ENCODE measurements around the gene COX7A2. TPM values are rescaled to one million over a fixed set of nuclear protein-coding genes. Genes with fewer than 3 reads are reported as not detected.

The COX7A2 gene
- total RNA-seq, 2 donors from 2014 or later: 260 to 372 TPM

DNA sequence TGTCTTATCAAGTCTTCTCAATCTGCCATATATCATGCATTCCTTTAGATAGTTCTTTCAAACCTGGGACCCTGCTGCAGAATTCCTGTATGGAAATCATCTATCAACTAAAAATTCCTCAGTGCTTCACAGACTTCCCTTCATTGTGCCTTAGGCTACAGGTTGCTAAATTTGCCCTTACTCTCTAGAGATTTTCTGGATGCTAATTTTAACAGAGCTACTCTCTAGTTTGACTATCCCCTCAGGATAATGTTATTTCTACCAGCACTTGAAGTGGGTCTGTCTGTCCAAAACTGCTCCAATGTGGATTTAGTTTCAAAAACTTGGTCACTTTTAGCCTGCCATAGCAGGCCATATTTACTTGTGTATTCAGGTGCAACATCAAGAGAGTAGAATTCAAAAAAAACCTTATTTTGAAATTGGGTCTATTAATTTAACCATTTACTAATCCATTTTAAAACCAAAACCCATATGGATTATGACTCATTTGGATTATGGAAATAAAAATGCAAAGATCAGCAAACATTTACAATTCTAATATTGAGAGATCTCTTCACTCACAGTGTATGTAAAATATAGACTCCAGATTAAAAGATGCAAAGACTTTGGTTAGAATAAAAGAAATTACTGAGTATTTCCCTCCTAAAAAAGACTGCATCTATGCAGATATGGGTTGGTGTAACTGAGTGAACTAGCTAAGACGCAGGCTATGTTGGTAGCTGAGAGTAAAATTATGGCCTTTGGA lies 13.9 kb upstream of the COX7A2 start:
- no peak overlapping the region for H3K27ac Mint-ChIP-seq

DNA sequence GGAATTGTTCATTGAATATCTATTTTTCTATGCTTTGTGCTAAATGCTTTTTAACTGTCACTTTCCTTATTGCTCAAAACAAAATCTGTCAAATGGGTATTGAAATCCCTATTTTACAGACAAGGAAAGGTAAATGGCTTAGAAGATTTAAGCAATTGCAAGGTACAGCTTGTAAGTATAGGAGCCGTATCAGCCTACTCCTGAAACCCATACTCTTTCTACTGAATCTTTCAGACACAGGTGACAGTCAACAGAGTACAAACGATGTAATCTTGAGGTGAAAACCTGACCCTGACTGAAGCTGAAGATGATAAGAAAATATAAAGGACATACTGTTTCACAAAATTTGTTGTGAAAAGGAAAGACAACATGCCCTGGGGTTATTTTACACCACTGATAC lies 7.0 kb upstream of the COX7A2 start:
- no peak overlapping the region for H3K27ac Mint-ChIP-seq
- peaks cover 1% of the 10 kb centered on the region for H3K9me3 Mint-ChIP-seq
- H3K27me3 Mint-ChIP-seq: peaks cover 12% of the 10 kb centered on the region
- H3K4me1 Mint-ChIP-seq: no peaks in the 10 kb centered on the region
- ATAC-seq (replicated peaks): peak; percentile 54
- H3K36me3 Mint-ChIP-seq (ENCODE audit: low read depth): peaks cover 29% of the 10 kb centered on the region
- no peak overlapping the region for H3K4me3 Mint-ChIP-seq

More for the DNA sequence above, 13.9 kb upstream of the COX7A2 start:
- H3K36me3 Mint-ChIP-seq (ENCODE audit: low read depth): peaks cover 93% of the 10 kb centered on the region
- no peaks in the 10 kb centered on the region for H3K4me1 Mint-ChIP-seq
- no peak overlapping the region for H3K4me3 Mint-ChIP-seq
- H3K9me3 Mint-ChIP-seq: no peaks in the 10 kb centered on the region
- ATAC-seq (replicated peaks): no peak
- no peaks in the 10 kb centered on the region for H3K27me3 Mint-ChIP-seq

DNA sequence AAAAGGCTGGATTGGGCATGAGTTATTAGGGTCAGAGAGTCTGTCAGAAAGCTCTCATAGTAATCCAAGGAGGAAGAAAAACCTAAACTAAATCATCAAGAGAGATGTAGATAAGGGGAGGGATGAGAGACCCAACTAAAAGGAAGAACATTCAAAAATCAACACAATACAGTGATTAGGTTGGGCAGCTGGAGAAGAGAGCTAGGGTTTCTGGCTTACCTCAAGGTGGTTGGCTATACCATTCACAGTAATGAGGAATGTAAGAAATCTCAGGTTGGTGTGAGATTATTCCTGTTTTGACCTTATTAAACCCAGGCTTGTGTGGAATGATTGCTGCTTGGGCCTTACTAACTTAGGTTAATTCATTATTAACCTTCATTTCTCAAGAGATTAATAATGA lies 6.2 kb upstream of the COX7A2 start:
- Mint-ChIP-seq H3K4me3 (no peak overlapping the region), H3K36me3 (ENCODE audit: low read depth) (peaks cover 22% of the 10 kb centered on the region), H3K27ac (peak overlapping the region; percentile 25), H3K27me3 (peaks cover 14% of the 10 kb centered on the region), H3K9me3 (peaks cover 3% of the 10 kb centered on the region), H3K4me1 (no peaks in the 10 kb centered on the region)
- ATAC-seq (replicated peaks): no peak

DNA sequence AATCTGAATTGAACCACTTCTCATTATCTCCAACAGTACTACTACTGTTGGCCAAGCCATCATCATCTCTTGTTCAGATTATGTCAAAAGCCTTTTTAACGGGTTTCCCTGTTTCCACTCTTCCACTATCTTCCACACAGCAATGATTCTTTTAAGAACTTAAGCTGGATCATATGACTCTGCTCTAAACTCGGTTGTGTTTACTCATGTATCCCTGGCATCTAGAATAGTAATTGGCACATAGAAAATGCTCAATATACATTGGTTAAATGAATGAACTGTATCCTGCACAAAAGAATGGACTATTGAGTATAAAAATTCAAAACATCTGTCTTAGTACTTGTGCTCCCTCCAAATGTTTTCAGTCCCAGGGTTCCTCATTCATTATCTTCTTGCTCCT lies 2.8 kb upstream of the COX7A2 start:
- no peak for ATAC-seq (replicated peaks)

DNA sequence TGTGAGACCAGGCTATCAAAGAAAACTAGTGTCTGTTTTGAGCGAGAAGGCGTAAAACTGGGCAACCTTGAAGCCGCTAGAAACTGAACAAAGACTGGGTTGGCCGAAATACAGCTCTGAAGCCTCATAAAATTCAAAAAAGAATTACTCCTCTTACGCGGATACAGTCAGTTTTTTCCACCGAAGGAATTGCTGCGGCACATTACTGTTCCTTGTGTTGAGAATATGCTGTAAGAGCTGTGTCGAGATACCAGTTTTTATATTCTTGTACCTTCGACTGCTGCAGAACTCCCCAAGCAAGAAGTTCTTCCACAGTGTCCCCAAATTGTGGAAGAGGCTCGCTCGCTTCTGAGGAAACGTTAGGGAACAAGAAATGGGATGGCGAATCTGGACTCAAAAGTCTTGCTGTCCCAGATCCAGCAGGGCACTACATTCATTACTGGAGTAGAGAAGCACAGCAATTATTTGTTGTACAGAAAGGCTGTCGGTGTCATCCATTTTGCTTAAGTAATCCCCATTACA lies 523 bp upstream of the COX7A2 start:
- ATAC-seq (replicated peaks): no peak
- Mint-ChIP-seq H3K27me3 (peaks cover 14% of the 10 kb centered on the region), H3K36me3 (ENCODE audit: low read depth) (peaks cover 37% of the 10 kb centered on the region), H3K4me1 (peaks cover 9% of the 10 kb centered on the region), H3K9me3 (peaks cover 3% of the 10 kb centered on the region), H3K4me3 (peak overlapping the region; percentile 85), H3K27ac (peak overlapping the region; percentile 93)

More for the DNA sequence above, 2.8 kb upstream of the COX7A2 start:
- H3K27ac Mint-ChIP-seq: no peak overlapping the region
- peaks cover 14% of the 10 kb centered on the region for H3K36me3 Mint-ChIP-seq (ENCODE audit: low read depth)
- no peak overlapping the region for H3K4me3 Mint-ChIP-seq
- peaks cover 14% of the 10 kb centered on the region for H3K27me3 Mint-ChIP-seq
- peaks cover 3% of the 10 kb centered on the region for H3K9me3 Mint-ChIP-seq
- peaks cover 1% of the 10 kb centered on the region for H3K4me1 Mint-ChIP-seq

DNA sequence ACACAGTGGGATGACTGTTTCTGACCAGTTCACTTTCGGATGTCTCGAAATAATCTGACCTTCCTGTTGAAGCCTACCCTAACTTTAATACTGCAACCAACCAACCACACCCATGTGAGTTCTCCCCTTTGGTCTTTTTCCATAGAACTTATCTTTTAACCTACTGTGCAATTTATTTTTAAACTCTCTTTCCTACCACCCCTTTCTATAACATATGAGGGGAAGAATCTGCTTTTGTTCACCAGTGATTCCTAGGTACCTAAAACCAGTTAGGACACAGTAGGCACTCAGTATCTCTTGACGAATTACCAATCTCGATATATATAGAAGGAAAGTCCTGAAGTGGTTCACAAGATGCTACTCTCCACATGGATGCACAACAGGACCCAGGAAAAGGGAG lies 7.0 kb downstream of the COX7A2 start:
- Mint-ChIP-seq H3K9me3 (no peaks in the 10 kb centered on the region), H3K36me3 (ENCODE audit: low read depth) (peaks cover 54% of the 10 kb centered on the region), H3K27ac (peak overlapping the region; percentile 1), H3K4me3 (no peak overlapping the region), H3K4me1 (peaks cover 12% of the 10 kb centered on the region), H3K27me3 (no peaks in the 10 kb centered on the region)
- ATAC-seq (replicated peaks): no peak

DNA sequence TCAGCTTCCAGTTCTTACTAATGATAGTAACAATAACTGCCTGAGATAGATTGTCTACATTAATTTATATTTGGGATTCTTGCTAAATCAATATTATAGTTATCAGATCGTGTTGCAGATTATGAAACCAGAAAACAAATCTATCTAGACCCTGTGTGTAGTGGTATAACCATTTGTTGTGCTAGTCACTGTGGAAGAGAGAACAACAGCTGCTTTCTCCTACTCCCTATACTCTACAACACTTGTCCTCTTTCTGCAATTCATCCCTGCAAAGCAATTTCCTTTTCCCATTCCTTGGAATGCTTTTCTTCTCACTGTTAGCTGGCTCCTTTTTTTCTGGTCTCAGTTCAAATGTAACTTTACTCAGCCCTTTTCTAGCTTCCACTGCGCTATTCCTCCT lies 8.3 kb downstream of the COX7A2 start:
- ATAC-seq (replicated peaks): no peak
- no peaks in the 10 kb centered on the region for H3K27me3 Mint-ChIP-seq
- H3K36me3 Mint-ChIP-seq (ENCODE audit: low read depth): peaks cover 40% of the 10 kb centered on the region
- H3K9me3 Mint-ChIP-seq: no peaks in the 10 kb centered on the region
- H3K27ac Mint-ChIP-seq: no peak overlapping the region
- H3K4me3 Mint-ChIP-seq: no peak overlapping the region
- H3K4me1 Mint-ChIP-seq: peaks cover 3% of the 10 kb centered on the region

DNA sequence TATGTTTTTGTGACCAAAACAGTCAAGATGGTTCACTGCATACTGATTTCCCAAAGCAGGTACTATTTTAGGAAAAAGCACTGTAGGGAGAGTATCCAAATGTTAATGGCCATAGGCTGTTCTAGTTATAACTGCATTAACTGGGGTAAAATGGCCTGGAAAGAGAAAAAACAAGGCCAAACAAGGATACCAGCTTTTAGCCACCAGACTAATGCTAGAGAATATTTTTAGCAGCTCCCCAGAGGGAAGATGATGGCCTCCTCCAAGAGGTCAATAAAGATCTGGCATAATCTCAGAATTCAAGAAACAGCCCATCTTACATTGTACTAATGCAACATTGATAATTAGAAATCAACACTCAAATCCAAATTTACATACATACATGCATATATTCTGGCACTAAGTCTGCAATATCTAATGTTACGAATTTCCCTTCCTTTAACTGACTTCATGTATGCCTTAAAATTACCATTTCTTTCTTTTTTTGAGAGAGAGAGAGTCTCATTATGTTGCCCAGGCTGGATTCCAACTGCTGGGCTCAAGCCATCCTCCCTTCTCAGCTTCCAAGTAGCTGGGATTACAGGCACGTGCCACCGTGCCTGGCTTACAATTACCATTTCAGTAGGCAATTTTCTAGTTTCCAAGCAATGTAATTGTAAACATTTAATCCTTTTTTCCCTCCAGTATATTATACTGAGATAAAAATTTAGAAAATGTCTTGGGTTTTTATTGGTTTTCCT lies 9.3 kb downstream of the COX7A2 start:
- H3K4me1 Mint-ChIP-seq: peaks cover 3% of the 10 kb centered on the region
- no peak overlapping the region for H3K4me3 Mint-ChIP-seq
- H3K36me3 Mint-ChIP-seq (ENCODE audit: low read depth): peaks cover 30% of the 10 kb centered on the region
- H3K27ac Mint-ChIP-seq: no peak overlapping the region
- H3K27me3 Mint-ChIP-seq: no peaks in the 10 kb centered on the region
- ATAC-seq (replicated peaks): no peak
- no peaks in the 10 kb centered on the region for H3K9me3 Mint-ChIP-seq

DNA sequence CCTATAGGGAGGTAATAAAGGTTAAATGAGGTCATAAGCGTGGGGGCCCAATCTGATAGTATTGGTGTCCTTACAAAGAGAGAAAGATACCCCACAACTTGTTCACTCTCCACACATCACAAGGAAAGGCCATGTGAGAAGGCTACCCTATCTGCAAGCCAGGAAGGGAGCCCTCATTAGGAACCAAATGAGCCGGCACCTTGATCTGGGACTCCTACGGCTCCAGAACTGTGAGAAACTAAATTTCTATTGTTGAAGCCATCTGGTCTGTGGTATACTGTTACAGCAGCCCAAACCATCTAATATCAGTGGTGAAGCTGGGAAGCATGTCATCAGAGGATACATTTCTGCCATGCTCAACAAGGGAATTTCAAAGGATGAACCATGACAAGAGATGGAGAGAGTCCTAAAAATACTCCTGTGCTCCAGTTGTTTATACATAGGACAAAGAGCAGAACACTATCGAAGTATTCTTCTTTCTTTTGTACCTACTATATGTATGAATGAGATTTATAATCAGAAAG lies 10.4 kb downstream of the COX7A2 start:
- Mint-ChIP-seq H3K4me1 (peaks cover 3% of the 10 kb centered on the region), H3K27ac (no peak overlapping the region), H3K36me3 (ENCODE audit: low read depth) (peaks cover 19% of the 10 kb centered on the region), H3K27me3 (no peaks in the 10 kb centered on the region), H3K4me3 (no peak overlapping the region), H3K9me3 (no peaks in the 10 kb centered on the region)
- ATAC-seq (replicated peaks): no peak

DNA sequence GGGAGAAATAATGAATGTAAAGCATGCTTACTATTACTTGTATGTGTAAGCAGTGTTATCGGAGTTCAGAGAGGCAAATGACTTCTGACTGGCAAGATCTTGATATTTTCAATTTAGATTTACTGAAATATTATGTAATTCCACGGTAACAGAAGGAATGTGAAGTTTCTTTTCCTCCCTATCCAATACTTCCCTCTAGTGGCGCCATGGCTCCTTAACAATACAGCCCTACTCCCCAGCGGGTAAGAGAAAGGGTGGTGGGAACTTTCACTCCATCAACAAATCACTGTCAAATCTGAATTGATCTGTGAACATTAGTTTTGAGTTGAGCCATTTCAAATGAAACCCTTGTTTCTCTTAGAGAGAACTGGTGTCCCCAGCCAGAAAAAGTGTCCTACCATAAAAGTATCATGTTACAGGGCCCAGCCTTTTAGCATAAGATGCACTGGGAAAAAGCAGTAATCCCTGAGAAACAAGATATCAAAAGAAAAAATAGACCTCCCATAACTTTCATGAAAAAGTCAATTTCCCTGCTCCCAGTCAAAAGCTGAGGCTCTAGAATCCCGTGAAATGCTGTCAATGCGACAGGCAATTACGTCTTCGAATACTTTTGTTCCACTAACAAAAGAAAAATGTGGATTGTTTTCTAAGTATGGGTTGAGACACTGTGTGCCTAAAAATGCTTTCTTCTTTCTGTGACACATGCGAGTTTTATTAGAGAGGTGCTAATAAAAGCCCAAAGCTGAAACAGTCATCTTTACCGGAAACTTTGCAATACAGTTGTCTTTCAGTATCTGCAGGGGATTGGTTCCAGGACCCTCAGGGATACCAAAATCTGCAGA lies 12.9 kb downstream of the COX7A2 start:
- H3K36me3 Mint-ChIP-seq (ENCODE audit: low read depth): no peaks in the 10 kb centered on the region

DNA sequence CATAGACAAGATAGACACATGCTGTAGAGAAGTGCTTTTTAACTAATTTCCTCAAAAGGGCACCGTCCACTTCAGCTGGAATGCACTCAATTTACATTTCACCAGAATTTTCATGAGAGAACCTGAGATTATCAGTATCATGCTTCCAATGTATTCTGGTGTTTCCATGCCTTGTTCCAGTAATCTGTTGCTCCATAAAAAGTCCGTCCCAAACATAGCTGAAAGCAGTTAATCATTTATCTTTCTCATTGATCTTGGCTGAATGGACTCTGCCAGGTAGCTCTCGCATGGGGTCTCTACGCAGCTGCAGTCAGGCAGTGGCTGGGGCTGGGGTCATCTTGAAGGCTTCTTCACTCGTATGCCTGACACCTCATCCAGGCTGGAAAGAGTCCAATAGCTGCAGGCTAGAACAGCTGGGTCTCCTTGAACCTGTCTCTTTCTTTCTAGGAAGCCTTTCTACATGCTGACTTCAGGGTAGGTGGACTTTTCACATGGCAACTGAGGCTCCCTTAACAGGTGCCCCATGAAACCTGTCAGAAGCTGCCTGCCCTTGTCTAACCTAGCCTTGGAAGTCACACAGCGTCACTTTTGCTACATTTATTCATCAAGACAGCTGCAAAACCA lies 19.2 kb downstream of the COX7A2 start:
- no peak for ATAC-seq (replicated peaks)
- H3K36me3 Mint-ChIP-seq (ENCODE audit: low read depth): no peaks in the 10 kb centered on the region
- H3K4me1 Mint-ChIP-seq: no peaks in the 10 kb centered on the region
- H3K27ac Mint-ChIP-seq: no peak overlapping the region
- peaks cover 14% of the 10 kb centered on the region for H3K27me3 Mint-ChIP-seq
- H3K9me3 Mint-ChIP-seq: no peaks in the 10 kb centered on the region
- no peak overlapping the region for H3K4me3 Mint-ChIP-seq

More for the DNA sequence above, 12.9 kb downstream of the COX7A2 start:
- Mint-ChIP-seq H3K4me3 (no peak overlapping the region), H3K4me1 (no peaks in the 10 kb centered on the region), H3K27me3 (no peaks in the 10 kb centered on the region), H3K27ac (no peak overlapping the region), H3K9me3 (no peaks in the 10 kb centered on the region)
- no peak for ATAC-seq (replicated peaks)

DNA sequence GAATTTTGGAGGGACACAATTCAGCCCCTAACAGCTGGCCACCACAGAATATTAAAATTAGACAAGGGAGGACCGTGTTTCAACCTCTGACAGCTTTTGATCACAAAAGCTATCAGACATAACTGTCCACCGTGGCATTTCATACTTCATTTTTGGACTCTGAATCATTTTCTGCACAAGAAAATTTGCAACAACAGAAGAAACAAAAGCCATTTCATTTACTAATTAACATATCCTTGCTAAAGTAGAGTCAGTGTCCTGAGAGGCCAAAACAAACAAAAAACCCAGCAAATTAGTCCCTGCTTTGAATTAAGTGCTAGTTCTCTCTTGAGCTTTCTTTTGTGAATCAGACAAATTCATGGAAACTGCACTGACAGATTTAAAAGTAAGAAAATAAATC lies 20.2 kb downstream of the COX7A2 start:
- no peaks in the 10 kb centered on the region for H3K9me3 Mint-ChIP-seq
- H3K36me3 Mint-ChIP-seq (ENCODE audit: low read depth): no peaks in the 10 kb centered on the region
- peaks cover 18% of the 10 kb centered on the region for H3K27me3 Mint-ChIP-seq
- H3K4me1 Mint-ChIP-seq: no peaks in the 10 kb centered on the region
- ATAC-seq (replicated peaks): no peak
- H3K4me3 Mint-ChIP-seq: no peak overlapping the region
- no peak overlapping the region for H3K27ac Mint-ChIP-seq

DNA sequence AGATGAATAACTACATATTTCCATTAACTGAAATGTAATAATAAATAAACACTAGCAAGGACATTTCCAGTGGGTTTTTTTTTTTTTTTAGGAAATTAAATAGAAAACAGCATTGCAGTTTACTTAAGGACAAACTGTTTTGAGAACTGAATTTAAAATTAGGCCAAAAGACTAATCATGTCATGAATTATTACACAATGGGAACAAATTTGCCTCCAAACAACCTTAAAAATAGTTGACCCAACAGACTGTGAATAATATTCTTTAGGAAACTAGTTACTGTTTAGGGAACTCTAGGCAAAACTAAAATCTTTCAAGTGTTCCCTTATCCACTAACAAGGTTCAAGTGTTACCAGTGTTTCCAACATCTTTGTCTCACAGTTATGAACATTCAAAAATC lies 21.3 kb downstream of the COX7A2 start:
- H3K4me1 Mint-ChIP-seq: peaks cover 3% of the 10 kb centered on the region

DNA sequence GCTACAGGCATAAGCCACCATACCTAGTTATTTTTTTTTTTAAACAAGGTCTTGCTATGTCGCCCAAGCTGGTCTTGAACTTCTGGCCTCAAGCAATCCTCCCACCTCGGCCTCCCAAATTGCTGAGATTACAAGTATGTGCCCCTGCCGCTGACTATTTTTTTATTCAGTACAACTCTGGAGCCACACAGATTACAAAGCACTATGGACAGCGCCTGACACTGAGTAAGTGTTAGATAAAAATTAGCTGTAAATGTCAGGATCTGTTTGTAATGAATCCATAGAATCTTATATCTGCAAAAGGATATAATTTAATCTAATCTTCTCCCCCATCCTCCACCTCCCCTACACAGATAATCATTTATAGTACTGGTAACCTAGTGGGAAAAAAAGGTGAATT lies 22.5 kb downstream of the COX7A2 start:
- H3K4me1 Mint-ChIP-seq: peaks cover 5% of the 10 kb centered on the region
- no peak overlapping the region for H3K27ac Mint-ChIP-seq
- peaks cover 30% of the 10 kb centered on the region for H3K27me3 Mint-ChIP-seq
- ATAC-seq (replicated peaks): no peak
- H3K36me3 Mint-ChIP-seq (ENCODE audit: low read depth): no peaks in the 10 kb centered on the region
- H3K9me3 Mint-ChIP-seq: no peaks in the 10 kb centered on the region
- H3K4me3 Mint-ChIP-seq: no peak overlapping the region

More for the DNA sequence above, 21.3 kb downstream of the COX7A2 start:
- H3K9me3 Mint-ChIP-seq: no peaks in the 10 kb centered on the region
- H3K4me3 Mint-ChIP-seq: no peak overlapping the region
- no peak for ATAC-seq (replicated peaks)
- peaks cover 23% of the 10 kb centered on the region for H3K27me3 Mint-ChIP-seq
- no peaks in the 10 kb centered on the region for H3K36me3 Mint-ChIP-seq (ENCODE audit: low read depth)
- H3K27ac Mint-ChIP-seq: no peak overlapping the region

Data from activated T-helper 17 cell treated with anti-CD3 and anti-CD28 coated beads, Interleukin-2, amount 50 U/mL, for 72 hours (primary cell).